ENCODE measurements around the gene CHST3.

DNA sequence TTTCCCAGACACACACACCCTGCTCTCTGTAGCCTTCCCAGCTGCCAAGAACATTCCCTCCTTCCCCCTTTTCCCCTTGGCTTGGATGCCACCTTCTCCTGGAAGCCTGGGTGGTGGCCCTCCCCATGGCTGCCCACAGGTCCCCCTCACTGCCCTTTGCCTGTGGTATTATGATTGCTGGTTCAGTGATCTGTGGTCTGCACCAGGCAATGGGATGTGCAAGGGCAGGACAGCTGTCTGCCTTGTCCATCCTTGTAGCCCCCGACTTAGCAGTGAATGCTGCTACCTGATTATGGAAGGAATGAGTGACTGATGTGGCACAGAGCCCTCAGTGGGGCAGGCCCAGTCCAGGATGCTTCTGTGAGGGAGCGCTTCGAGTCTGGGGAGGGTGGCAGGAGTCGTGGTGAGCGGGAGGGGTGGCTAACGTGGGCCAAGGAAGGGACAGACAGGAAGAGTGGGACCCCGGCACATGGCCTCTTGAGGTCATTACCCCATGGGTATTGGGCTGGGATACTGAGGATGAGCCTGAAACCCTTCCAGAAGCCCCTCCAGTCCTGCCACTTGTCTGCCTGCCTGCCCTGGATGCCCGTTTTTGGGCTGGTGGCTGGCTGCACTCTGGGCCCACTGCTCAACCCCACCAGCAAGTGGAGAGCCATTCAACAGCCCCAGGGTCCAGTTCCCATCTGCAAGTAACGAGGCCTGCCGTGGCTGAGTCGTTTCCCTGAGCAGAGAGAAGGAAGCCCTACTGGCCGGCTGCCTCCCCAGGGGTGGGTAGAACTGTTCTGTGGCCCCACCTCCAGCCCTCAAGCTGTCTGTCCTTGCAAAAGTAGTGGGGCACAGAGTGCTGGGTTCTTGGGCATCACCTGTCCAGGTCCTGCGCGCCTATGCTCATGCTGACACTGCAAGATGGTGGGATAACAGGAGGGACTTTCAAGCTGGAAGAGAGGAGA is 8.8 kb downstream of the CHST3 start:
- TF ChIP-seq, protein P1, sequence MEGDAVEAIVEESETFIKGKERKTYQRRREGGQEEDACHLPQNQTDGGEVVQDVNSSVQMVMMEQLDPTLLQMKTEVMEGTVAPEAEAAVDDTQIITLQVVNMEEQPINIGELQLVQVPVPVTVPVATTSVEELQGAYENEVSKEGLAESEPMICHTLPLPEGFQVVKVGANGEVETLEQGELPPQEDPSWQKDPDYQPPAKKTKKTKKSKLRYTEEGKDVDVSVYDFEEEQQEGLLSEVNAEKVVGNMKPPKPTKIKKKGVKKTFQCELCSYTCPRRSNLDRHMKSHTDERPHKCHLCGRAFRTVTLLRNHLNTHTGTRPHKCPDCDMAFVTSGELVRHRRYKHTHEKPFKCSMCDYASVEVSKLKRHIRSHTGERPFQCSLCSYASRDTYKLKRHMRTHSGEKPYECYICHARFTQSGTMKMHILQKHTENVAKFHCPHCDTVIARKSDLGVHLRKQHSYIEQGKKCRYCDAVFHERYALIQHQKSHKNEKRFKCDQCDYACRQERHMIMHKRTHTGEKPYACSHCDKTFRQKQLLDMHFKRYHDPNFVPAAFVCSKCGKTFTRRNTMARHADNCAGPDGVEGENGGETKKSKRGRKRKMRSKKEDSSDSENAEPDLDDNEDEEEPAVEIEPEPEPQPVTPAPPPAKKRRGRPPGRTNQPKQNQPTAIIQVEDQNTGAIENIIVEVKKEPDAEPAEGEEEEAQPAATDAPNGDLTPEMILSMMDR (IDR thresholded peaks at IDR 0.05) = no peak
- TF ChIP-seq EP300 (IDR thresholded peaks at IDR 0.05) (no peak), POLR2A (IDR thresholded peaks at IDR 0.05; ENCODE audit: low read depth) (no peak)
